NCI-H1436 treated with DMSO at 0.1 percent for 48 hours (cell line): ENCODE results near the gene MICA.
"Not testable (repeated sequence)": the region's sequence is repeated elsewhere in the genome, so short reads cannot be mapped to it uniquely, and the experiment has no call there.

Experiments used
- DNase-seq: peaks from one replicate; lab custom pipeline; 2025; lab: John Stamatoyannopoulos, UW

The MICA gene

DNA sequence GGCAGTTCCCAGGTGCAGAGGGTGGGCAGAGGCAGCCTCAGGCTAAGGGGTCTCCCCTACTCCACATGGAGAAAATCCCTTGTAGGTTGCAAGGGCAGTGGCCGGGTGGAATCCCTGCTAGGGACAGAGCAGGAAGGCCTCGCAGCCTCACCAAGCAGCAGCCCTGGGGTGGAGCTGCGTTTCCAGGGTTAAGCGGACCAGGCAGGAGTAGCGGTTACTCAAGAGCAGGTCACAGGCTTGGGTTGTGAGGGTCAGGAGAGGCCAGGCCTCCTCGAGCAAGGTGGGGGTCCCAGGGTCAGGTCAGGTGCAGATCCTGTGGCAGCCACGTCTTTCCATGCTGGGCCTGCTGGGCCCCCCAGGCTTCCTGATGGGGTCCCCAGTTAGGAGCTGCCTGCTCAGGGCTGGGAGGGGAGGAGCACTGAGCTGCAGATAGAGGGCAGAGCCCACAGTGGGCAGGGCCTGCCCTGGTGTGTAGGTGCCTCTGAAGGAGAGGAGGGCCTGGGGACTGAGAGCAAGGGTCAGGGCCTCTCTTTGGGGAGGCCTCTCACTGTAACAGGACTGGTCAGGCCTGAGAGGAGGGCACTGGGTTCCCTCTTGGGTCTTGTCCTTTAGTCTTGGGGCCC is 10.9 kb downstream of the MICA start:
- not testable (repeated sequence) for DNase-seq

DNA sequence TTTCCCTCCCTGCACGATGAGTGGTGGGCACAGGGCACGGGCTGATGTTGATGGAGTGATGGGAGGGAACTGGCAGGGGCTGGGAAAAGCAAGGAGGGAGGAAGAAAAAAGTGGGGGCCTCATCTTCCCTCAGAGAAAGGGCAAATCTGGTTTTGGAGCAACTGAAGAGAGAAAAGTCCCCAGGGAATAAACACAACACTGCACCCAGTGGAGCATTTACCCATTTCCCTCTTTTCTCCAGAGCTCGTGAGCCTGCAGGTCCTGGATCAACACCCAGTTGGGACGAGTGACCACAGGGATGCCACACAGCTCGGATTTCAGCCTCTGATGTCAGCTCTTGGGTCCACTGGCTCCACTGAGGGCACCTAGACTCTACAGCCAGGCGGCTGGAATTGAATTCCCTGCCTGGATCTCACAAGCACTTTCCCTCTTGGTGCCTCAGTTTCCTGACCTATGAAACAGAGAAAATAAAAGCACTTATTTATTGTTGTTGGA is 11.4 kb downstream of the MICA start:
- DNase-seq = no peak

DNA sequence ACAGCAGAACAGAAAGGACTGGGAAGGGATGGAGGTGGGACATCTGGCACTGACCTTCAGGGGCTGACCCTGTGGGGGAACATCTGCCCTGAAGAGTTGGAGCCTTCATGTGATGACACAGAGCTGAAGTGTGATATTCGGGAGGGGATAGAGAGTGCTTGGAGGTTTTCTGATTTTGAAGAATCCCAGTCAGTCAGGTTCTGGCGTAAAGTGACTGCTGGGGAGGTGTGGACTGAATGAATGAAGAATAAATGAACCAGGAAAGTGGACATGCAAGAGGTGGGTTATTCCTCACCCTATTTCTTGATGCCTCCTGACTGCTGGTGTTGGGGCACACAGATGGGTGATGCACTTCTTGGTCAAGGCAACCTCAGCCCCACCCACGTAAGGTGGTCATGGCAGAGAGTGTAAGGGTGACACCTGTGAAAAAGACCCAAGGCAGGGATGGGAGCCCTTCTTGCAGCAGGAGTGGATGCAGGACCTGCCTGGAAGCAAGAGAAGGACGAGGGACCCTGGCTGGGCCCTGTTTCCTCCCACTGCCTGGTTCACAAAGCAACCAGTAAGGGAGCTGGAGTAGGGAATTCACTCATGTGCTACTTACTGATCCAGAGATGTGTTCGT is 13.1 kb downstream of the MICA start:
- no peak for DNase-seq

DNA sequence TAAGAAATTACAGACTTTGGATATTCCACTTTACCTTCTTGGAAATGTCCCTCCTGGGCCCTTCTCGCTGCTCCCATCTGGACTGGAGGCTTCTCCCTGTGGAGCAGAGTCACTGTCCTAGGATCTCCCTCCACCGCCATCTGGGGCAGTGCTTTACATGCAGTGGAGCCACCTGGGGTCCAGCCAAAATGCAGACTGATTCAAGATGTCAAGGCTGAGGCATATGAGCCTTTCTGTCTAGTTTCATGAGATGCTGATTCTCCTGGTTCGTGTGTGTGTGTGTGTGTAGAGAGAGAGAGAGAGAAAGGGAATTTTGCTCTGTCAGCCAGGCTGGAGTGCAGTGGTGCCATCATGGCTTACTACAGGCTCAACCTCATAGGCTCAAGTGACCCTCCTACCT is 14.9 kb downstream of the MICA start:
- DNase-seq = no peak

DNA sequence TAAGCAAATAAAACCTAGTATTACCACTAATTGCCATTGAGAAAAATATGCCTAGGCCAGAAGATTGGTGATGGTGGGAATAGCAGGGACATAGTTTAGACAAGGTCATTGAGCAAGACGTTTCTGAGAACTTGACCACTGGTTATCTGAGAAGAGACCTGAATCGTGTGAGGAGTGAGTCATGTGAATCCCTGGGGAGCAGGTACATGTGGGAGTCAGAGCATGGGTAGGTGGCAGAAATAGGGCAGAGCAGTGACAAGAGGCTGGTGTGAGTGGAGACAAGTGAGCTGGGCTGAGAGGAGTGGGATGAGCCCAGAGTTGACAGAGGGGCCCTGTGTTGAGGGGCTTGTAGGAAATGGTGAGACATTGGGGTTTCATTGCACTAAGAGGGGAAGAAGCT is 16.4 kb downstream of the MICA start:
- DNase-seq = no peak

DNA sequence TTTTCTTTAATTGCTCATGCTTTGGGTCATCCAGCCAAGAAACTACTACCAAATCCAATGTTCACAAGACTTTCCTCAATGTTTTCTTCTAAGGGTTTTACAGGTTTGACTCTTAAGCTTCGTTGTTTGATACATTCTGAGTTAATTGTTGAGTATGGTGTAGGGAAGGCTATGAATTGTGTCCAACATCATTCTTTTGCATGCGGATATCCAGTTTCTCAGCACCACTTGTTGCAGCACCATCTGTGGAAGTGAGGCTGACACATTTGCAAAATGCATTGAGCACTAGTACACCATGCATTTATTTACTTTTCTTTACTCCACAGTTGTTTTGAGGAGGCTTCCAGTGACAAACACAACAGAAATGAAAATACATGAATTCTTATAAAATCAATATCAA is 17.2 kb downstream of the MICA start:
- no peak for DNase-seq

DNA sequence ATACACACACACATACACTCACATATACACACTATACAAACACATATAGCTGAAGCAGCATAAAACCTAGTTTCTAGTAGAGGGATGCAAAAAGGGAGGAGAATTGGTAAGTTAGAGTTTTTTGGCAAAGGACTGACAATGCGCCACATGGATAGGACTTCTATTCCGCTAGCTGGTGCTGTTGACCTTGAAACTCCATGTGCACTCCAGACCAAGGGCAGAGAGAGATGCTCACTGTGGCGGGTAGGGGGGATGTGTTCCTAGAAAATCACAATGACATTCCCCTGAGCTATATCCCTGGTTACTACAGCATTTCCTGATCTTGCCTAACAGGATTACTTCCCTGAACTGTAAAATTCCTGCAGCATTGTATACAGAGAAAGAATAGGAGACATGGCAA is 19.2 kb downstream of the MICA start:
- no peak for DNase-seq

DNA sequence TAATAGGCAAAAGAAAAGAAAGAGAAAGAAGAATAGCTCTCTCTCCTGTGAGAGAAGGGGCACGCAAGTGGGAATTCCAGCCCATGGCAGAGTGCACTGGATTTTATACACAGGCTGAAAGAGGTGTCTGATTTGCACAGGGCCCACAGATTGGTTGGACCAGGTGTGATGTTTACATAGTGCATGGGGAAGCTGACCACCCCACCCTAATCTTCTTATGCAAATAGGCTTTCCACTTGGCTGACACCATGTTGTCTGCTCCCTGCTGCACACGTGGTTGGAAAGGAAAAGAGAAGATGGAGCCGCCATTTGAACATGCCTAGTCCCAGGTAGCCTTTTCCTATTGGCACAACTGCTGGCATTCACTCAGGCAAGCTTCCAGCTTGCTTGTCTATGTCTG is 20.2 kb downstream of the MICA start:
- no peak for DNase-seq

DNA sequence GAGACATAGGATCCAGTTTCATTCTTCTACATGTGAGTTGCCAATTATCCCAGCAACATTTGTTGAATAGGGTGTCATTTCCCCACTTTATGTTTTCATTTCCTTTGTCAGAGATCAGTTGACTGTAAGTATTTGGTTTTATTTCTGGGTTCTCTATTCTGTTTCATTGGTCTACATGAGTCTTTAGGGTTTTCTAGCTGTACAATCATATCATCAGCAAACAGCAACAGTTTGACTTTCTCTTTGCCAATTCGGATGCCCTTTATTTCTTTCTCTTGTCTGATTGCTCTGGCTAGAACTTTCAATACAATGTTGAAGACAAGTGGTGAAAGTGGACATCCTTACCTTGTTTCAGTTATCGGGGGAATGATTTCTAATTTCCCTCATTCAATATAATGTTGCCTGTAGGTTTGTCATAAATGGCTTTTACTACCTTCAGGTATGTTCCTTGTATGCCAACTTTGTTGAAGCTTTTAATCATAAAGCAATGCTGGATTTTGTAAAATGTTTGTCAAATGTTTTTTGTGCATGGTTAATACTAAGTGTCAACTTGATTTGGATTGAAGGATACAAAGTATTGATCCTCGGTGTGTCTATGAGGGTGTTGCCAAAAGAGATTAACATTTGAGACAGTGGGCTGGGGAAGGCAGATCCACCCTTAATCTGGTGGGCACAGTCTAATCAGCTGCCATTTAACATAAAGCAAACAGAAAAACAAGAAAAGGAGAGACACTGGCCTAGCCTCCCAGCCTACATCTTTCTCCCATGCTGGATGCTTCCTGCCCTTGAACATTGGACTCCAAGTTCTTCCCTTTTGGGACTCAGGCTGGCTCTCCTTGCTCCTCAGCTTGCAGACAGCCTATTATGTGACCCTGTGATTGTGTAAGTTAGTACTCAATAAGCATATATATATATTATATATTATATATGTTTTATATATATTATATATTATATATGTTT is 23.3 kb downstream of the MICA start:
- DNase-seq = no peak

DNA sequence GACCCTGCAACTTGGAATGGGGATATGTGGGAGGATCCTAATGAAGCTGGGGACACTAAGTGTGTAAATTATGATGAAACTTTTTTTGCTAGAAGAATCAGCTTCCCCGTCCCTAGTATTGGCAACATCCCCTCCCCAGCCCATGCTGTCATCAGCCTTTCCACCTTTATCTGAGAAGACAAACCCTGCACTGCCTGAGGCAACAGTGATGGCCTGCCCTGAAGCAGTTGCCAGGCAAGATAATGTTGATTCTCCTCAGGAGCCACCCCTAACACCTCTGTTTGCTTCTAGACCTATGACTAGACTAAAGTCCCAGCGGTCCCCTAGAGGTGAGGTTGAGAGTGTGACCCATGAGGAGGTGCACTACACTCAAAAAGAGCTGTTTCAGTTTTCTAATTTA is 27.1 kb downstream of the MICA start:
- no peak for DNase-seq

DNA sequence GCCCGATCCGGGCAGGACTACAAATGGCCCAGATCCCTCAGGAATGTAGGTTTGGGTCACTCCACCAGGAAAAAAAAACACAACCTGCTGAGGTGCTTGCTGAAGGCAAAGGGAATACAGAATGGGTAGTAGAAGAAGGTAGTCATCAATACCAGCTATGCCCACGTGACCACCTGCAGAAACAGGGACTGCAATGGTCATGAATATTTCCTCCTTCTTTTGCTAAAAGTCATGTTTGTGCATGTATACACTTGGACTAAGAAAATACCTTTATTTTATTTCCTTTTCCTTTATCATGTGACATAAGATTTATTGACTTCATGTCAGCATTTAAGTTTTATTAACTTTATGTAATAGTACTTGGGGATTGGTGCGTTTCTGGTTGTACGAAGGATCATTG is 31.7 kb downstream of the MICA start:
- not testable (repeated sequence) for DNase-seq

DNA sequence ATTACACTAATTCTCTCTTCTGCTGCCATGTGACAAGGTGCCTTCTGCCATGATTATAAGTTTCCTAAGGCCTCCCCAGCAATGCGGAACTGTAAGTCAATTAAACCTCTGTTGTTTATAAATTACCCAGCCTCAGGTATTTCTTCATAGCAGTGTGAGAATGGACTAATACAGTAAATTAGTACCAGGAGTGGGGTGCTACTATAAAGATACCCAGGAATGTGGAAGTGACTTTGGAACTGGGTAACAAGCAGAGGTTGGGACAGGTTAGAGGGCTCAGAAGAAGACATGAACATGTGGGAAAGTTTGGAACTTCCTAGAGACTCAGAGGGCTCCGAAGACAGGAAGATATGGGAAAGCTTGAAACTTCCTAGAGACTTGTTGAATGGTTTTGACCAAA is 34.8 kb downstream of the MICA start:
- no peak for DNase-seq

DNA sequence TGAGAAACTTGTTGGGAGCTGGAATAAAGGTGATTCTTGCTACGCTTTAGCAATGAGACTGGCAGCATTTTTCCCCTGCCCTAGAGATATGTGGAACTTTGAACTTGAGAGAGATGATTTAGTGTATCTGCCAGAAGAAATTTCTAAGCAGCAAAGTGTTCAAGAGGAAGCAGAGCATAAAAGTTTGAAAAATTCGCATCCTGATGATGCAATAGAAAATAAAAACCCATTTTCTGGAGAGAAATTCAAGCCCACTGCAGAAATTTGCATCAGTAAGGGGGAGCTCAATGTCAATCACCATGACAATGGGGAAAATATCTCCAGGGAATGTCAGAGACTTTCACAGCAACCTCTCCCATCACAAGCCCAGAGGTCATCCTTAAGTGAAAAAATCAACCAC is 35.3 kb downstream of the MICA start:
- DNase-seq = no peak

DNA sequence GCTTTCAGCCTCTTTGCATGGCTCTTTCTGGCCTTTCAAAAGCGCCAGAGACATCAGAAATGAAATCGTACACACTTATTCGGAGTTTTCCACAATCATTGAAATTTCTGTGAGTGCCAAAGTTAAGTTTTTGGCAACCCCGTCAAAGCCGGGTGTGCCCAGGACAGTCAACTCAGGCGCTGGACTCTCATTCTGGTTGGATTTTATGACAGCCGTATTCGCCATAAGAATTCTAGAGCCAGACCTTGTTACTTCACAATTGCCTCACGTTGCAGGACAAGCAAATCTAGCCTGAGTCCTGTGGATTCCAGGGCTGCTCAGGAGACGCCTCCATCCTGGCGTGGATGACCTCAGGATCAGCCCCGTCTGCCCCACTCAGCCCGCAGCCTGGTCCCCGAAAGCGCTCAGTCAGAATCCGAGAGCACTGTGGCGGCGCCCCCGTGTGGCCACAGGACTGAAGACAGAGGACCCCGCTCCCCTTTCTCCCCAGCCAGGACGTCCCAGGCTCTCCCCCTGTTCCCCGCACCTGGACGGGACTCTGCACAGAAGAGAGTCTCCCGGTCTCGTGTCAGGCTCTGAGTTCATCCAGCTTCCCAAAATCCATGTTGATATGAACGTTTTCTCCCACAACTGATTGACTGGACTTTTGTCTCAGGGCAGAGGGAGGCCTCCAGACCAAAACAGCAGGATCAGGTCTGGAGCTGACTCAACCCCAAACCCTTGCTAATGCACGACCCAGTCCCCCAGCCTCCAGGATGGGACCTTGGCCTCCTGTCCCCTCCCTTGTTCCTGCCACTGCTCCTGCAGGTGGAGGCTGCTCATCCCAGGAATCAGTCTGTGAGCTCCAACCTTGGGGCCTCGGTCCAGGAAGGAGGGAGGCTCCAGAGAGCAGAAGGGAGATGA is 38.2 kb downstream of the MICA start:
- DNase-seq = no peak

DNA sequence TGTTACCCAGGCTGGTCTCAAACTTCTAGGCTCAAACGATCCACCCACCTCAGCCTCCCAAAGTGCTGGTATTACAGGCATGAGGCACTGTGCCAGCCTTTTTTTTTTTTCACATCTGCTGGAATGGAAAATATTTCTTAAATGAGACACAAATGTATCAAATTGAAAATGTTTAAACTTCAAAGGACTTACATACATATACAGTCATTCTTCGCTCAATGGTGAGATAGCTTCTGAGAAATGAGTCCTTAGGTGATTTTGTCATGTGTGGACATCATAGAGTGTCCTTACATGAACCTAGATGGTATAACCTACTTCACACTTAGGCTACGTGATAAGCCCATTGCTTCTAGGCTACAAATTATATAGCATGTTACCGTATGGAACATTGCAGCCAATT is 43.1 kb downstream of the MICA start:
- no peak for DNase-seq

DNA sequence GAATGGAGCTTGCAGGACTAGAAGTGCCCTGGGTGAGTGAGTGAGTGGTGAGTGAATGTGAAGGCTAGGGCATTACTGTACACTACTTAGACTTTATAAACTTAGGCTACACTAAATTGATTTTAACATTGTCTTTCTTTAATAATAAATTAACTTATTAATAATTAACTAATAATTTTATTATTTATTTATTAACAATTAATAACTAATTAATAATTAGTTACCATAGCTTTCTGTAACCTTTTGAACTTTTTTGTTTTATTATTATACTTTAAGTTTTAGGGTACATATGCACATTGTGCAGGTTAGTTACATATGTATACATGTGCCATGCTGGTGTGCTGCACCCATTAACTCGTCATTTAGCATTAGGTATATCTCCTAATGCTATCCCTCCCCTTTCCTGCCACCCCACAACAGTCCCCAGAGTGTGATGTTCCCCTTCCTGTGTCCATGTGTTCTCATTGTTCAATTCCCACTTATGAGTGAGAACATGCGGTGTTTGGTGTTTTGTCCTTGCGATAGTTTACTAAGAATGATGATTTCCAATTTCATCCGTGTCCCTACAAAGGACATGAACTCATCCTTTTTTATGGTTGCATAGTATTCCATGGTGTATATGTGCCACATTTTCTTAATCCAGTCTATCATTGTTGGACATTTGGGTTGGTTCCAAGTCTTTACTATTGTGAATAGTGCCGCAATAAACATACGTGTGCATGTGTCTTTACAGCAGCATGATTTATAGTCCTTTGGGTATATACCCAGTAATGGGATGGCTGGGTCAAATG is 43.8 kb downstream of the MICA start:
- DNase-seq = not testable (repeated sequence)

DNA sequence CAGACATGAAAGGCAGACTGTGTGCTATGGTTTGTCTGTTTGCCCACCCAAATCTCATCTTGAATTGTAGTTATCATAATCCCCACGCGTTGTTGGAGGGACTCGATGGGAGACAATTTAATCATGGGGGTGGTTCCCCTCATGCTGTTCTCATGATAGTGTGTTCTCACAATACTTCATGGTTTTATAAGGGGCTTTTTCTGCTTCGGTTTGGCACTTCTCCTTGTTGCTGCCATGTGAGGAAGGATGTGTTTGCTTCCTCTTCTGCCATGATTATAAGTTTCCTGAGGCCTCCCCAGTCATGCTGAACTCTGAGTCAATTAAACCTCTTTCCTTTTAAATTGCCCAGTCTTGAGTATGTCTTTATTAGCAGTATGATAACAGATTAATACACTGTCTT is 47.4 kb downstream of the MICA start:
- no peak for DNase-seq

DNA sequence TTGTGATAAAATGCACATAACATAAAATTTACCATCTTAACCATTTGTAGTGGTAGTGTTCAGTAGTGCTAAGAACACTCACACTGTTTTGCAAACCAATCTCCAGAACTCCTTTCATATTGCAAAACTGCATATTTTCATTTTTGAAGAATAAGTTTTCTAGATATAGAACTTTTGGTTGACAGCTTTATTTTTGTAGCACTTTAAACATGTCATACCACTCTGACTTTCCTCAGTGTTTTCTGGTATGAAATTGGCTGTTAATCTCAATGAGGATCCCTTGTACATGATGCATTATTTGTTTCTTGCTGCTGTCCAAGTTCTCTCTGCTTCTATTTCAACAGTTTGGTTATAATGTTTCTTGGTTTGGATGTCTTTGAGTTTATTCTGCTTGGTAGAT is 49.5 kb downstream of the MICA start:
- no peak for DNase-seq

DNA sequence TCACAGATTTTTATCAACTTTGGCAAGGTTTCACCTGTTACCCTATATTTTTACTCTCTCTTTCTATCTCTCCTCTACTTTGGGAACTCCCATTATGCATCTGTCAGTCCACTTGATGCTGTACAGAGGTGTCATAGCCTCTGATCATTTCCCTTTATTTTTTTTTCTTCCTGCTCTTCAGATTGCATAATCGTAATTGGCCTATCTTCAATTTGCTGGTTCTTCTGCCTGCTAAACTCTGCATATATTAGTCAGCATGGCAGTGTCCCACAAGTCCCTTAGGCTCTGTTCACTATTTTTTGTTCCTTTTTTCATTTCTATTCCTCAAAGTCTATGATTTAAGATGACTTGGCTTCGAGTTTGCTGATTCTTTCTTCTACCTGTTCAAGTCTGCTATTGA is 49.9 kb downstream of the MICA start:
- no peak for DNase-seq

DNA sequence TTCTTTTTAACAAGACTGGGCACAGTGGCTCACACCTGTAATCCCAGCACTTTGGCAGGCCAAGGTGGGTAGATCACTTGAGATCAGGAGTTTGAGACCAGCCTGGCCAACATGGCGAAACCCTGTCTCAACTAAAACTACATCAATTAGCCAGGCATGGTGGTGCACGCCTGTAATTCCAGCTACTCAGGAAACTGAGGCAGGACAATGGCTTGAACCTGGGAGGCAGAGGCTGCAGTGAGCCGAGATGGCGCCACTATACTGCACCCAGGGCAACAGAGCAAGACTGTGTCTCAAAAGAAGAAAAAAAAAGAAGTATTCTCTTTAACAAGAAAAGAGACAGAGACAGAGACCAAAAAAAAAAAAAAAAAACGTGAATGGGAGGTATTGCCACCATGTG is 56.5 kb downstream of the MICA start:
- not testable (repeated sequence) for DNase-seq
